ENCODE data around the gene ATP13A3. TPM values are rescaled to one million over a fixed set of nuclear protein-coding genes. Genes with fewer than 3 reads are reported as not detected.

The ATP13A3 gene
- total and polyA plus RNA-seq, 7 donors: 10.9 to 82.7 (median 50.4) TPM

GRCh38 chr3:194384569-194385001 is 102.2 kb downstream of the ATP13A3 start:
- H3K4me3 ChIP-seq: no peak overlapping the region
- H3K27me3 ChIP-seq: no peaks in the 10 kb centered on the region
- no peaks in the 10 kb centered on the region for H3K36me3 ChIP-seq
- H3K4me1 ChIP-seq: peaks cover 0 to 6% (median 3%) of the 10 kb centered on the region in 4 donors
- DNase-seq: no peak
- WGBS, 2 donors: 93 to 95% methylated on average over 12 of the region's 12 CpGs
- H3K27ac ChIP-seq: no peak overlapping the region
- intact Hi-C loops (cut with DNase I): no loop called here
- H3K9me3 ChIP-seq: no peaks in the 10 kb centered on the region
- TF ChIP-seq CTCF (IDR thresholded peaks at IDR 0.05) (no peak), EP300 (IDR thresholded peaks at IDR 0.05) (no peak), POLR2AphosphoS5 (IDR thresholded peaks at IDR 0.05) (no peak), POLR2A (IDR thresholded peaks at IDR 0.05) (no peak)

GRCh38 chr3:194384156-194384555 is 102.6 kb downstream of the ATP13A3 start:
- intact Hi-C loops (cut with DNase I): no loop called here
- no peaks in the 10 kb centered on the region for H3K9me3 ChIP-seq

GRCh38 chr3:194383276-194383940 is 103.4 kb downstream of the ATP13A3 start:
- Histone ChIP-seq H3K36me3 (no peaks in the 10 kb centered on the region), H3K4me1 (peaks cover 0 to 6% (median 3%) of the 10 kb centered on the region in 4 donors), H3K4me3 (no peak overlapping the region), H3K9me3 (no peaks in the 10 kb centered on the region), H3K27ac (no peak overlapping the region), H3K27me3 (peaks cover 0 to 4% (median 0%) of the 10 kb centered on the region in 3 donors)
- intact Hi-C loops (cut with DNase I): no loop called here
- TF ChIP-seq POLR2AphosphoS5 (IDR thresholded peaks at IDR 0.05): no peak
- TF ChIP-seq POLR2A (IDR thresholded peaks at IDR 0.05): no peak
- no peak for TF ChIP-seq CTCF (IDR thresholded peaks at IDR 0.05)
- TF ChIP-seq EP300 (IDR thresholded peaks at IDR 0.05): no peak
- DNase-seq: no peak
- WGBS, 2 donors: 92% methylated on average over 14 of the region's 14 CpGs

More at GRCh38 chr3:194384156-194384555, 102.6 kb downstream of the ATP13A3 start:
- no peak for DNase-seq
- peaks cover 0 to 6% (median 3%) of the 10 kb centered on the region in 4 donors for H3K4me1 ChIP-seq
- no peak overlapping the region for H3K27ac ChIP-seq
- TF ChIP-seq EP300 (IDR thresholded peaks at IDR 0.05) (no peak), CTCF (IDR thresholded peaks at IDR 0.05) (no peak), POLR2A (IDR thresholded peaks at IDR 0.05) (no peak), POLR2AphosphoS5 (IDR thresholded peaks at IDR 0.05) (no peak)
- H3K36me3 ChIP-seq: no peaks in the 10 kb centered on the region
- 77 to 89% methylated on average over 6 of the region's 6 CpGs for WGBS, 2 donors
- H3K27me3 ChIP-seq: no peaks in the 10 kb centered on the region
- H3K4me3 ChIP-seq: no peak overlapping the region

- no peak overlapping the region for H3K4me3 ChIP-seq
- peaks cover 0 to 5% (median 0%) of the 10 kb centered on the region in 3 donors for H3K27me3 ChIP-seq
- no peaks in the 10 kb centered on the region for H3K36me3 ChIP-seq
- no peak overlapping the region for H3K27ac ChIP-seq
- H3K4me1 ChIP-seq: peaks cover 0 to 6% (median 3%) of the 10 kb centered on the region in 4 donors
- H3K9me3 ChIP-seq: no peaks in the 10 kb centered on the region
- TF ChIP-seq CTCF (IDR thresholded peaks at IDR 0.05) (no peak), POLR2A (IDR thresholded peaks at IDR 0.05) (no peak), POLR2AphosphoS5 (IDR thresholded peaks at IDR 0.05) (no peak)
- no peak for DNase-seq
- intact Hi-C loops (cut with DNase I): no loop called here
- 76 to 89% methylated on average over 9 of the region's 9 CpGs for WGBS, 2 donors
Measured at GRCh38 chr3:194382892-194383223, 103.9 kb downstream of the ATP13A3 start.
